H9 (cell line): ENCODE results near the gene COL4A2. TPM values are rescaled to one million over a fixed set of nuclear protein-coding genes. Genes with fewer than 3 reads are reported as not detected.

Experiments used
- DNase-seq: peaks from one replicate; pipeline ENCODE4 v3.0.0-alpha.2; 2017
- H2AFZ ChIP-seq: one replicate; pipeline ENCODE4 v1.6.1; 2013; ENCODE audit warnings: mild to moderate bottlenecking, low read length, control low read depth, moderate library complexity
- H2AK5ac ChIP-seq: 2 replicates; pipeline ENCODE4 v1.6.1; 2013; ENCODE audit warnings: low read length, control low read depth, mixed read lengths; ENCODE audit not compliant: insufficient read length
- H2BK120ac ChIP-seq: one replicate; pipeline ENCODE4 v1.6.1; 2013; ENCODE audit warnings: low read depth, mild to moderate bottlenecking, low read length, control low read depth, inconsistent platforms; ENCODE audit not compliant: poor library complexity, severe bottlenecking
- H2BK12ac ChIP-seq: 2 replicates; pipeline ENCODE4 v1.6.1; 2013; ENCODE audit warnings: low read length, control low read depth, mixed read lengths, low read depth; ENCODE audit not compliant: insufficient read length
- H2BK15ac ChIP-seq: 2 replicates; pipeline ENCODE4 v1.6.1; 2013; ENCODE audit warnings: low read depth, low read length, control low read depth
- H2BK20ac ChIP-seq: one replicate; pipeline ENCODE4 v1.6.1; 2013; ENCODE audit warnings: low read depth, mild to moderate bottlenecking, low read length, control low read depth, inconsistent platforms; ENCODE audit not compliant: poor library complexity, severe bottlenecking
- H2BK5ac ChIP-seq: 2 replicates; pipeline ENCODE4 v1.6.1; 2013; ENCODE audit warnings: low read length, control low read depth, mixed read lengths; ENCODE audit not compliant: insufficient read length
- H3K14ac ChIP-seq: 2 replicates; pipeline ENCODE4 v1.6.1; 2013; ENCODE audit warnings: low read length, control low read depth; ENCODE audit not compliant: insufficient read depth
- H3K18ac ChIP-seq: 2 replicates; pipeline ENCODE4 v1.6.1; 2013; ENCODE audit warnings: low read depth, mild to moderate bottlenecking, mixed read lengths, low read length, control low read depth; ENCODE audit not compliant: insufficient read length
- H3K23ac ChIP-seq: 2 replicates; pipeline ENCODE4 v1.6.1; 2013; ENCODE audit warnings: low read length, control low read depth, mixed read lengths, low read depth; ENCODE audit not compliant: insufficient read length
- H3K23me2 ChIP-seq: 2 replicates; pipeline ENCODE4 v1.6.1; 2013; ENCODE audit warnings: low read depth, mild to moderate bottlenecking, mixed read lengths, low read length, control low read depth; ENCODE audit not compliant: insufficient read length, poor library complexity, severe bottlenecking
- H3K27ac ChIP-seq: 2 replicates; pipeline ENCODE4 v1.5.1; 2013; ENCODE audit warnings: low read length, control low read depth, mixed read lengths, low read depth; ENCODE audit not compliant: insufficient read length
- H3K27me3 ChIP-seq: 2 replicates; pipeline ENCODE4 v1.6.1; 2013; ENCODE audit warnings: low read length, control low read depth, inconsistent platforms; ENCODE audit not compliant: insufficient read depth
- H3K4ac ChIP-seq: 2 replicates; pipeline ENCODE4 v1.6.1; 2013; ENCODE audit warnings: low read depth, mild to moderate bottlenecking, control low read depth, inconsistent platforms, low read length, moderate library complexity
- H3K4me1 ChIP-seq: 2 replicates; pipeline ENCODE4 v1.6.1; 2013; ENCODE audit warnings: low read length, control low read depth, inconsistent platforms; ENCODE audit not compliant: insufficient read depth
- H3K4me2 ChIP-seq: 2 replicates; pipeline ENCODE4 v1.6.1; 2013; ENCODE audit warnings: low read length, control low read depth, mixed read lengths; ENCODE audit not compliant: insufficient read length, insufficient read depth
- H3K56ac ChIP-seq: 2 replicates; pipeline ENCODE4 v1.6.1; 2013; ENCODE audit warnings: low read depth, mild to moderate bottlenecking, mixed read lengths, low read length, control low read depth; ENCODE audit not compliant: insufficient read length
- H3K79me1 ChIP-seq: 2 replicates; pipeline ENCODE4 v1.6.1; 2013; ENCODE audit warnings: low read depth, mild to moderate bottlenecking, moderate library complexity, low read length, control low read depth, inconsistent platforms; ENCODE audit not compliant: insufficient read depth, poor library complexity, severe bottlenecking
- H3K79me2 ChIP-seq: 2 replicates; pipeline ENCODE4 v1.6.1; 2013; ENCODE audit warnings: low read length, control low read depth, inconsistent platforms; ENCODE audit not compliant: insufficient read depth
- H3K9ac ChIP-seq: 2 replicates; pipeline ENCODE4 v1.6.1; 2013; ENCODE audit warnings: low read length, control low read depth, mixed read lengths; ENCODE audit not compliant: insufficient read length; ENCODE audit errors: extremely low read depth
- H3K9me3 ChIP-seq: one replicate; pipeline ENCODE4 v1.6.1; 2013; ENCODE audit warnings: low read depth, low read length, inconsistent platforms; ENCODE audit not compliant: control insufficient read depth
- H3T11ph ChIP-seq: one replicate; pipeline ENCODE4 v1.6.1; 2013; ENCODE audit warnings: mild to moderate bottlenecking, low read length, control low read depth, inconsistent platforms
- H4K20me1 ChIP-seq: one replicate; pipeline ENCODE4 v1.6.1; 2013; ENCODE audit not compliant: control insufficient read depth, insufficient read length, insufficient read depth
- H4K5ac ChIP-seq: 2 replicates; pipeline ENCODE4 v1.6.1; 2013; ENCODE audit warnings: low read depth, mild to moderate bottlenecking, mixed read lengths, low read length, control low read depth; ENCODE audit not compliant: insufficient read length
- H4K8ac ChIP-seq: replicated peaks from 2 replicates; pipeline ENCODE4 v1.6.1; 2013; ENCODE audit warnings: low read length, control low read depth, mixed read lengths, low read depth; ENCODE audit not compliant: insufficient read length
- H4K91ac ChIP-seq: 2 replicates; pipeline ENCODE4 v1.6.1; 2013; ENCODE audit warnings: low read depth, mild to moderate bottlenecking, moderate library complexity, mixed read lengths, low read length, control low read depth; ENCODE audit not compliant: insufficient read length
- H3K27ac Mint-ChIP-seq, 3 experiments: 2 replicates in 2 of 3; 3 replicates in 1 of 3; pipeline ENCODE4 v1.8.0; 2020 to 2021; ENCODE audit warnings: mixed read lengths in 3 of 3, mild to moderate bottlenecking in 1 of 3, moderate library complexity in 1 of 3
- H3K27me3 Mint-ChIP-seq: 2 replicates; pipeline ENCODE4 v1.8.0; 2021; ENCODE audit warnings: low read depth, mild to moderate bottlenecking, moderate library complexity, mixed read lengths
- H3K36me3 Mint-ChIP-seq, 3 experiments: 2 replicates in 2 of 3; 3 replicates in 1 of 3; pipeline ENCODE4 v1.8.0; 2020 to 2021; ENCODE audit warnings: low read depth in 3 of 3, mixed read lengths in 3 of 3; ENCODE audit not compliant: insufficient read depth in 1 of 3
- H3K4me1 Mint-ChIP-seq, 2 experiments: 2 replicates each; pipeline ENCODE4 v1.8.0; 2020; ENCODE audit warnings: mixed read lengths in 2 of 2
- H3K4me3 Mint-ChIP-seq, 2 experiments: 2 replicates in 1 of 2; 3 replicates in 1 of 2; pipeline ENCODE4 v1.8.0; 2020 to 2021; ENCODE audit warnings: mild to moderate bottlenecking in 2 of 2, mixed read lengths in 2 of 2, moderate library complexity in 1 of 2
- H3K9me3 Mint-ChIP-seq, 2 experiments: 2 replicates in 1 of 2; 3 replicates in 1 of 2; pipeline ENCODE4 v1.8.0; 2020; ENCODE audit warnings: mild to moderate bottlenecking in 2 of 2, mixed read lengths in 2 of 2, moderate library complexity in 1 of 2
- WGBS: extraction: QIAGEN DNeasy Blood & Tissue Kit; methylation state at CpG from one replicate; pipeline ENCODE4 v1.1.7; 2013; ENCODE audit warnings: missing lambda C conversion rate, low lambda C conversion rate, mixed read lengths; ENCODE audit not compliant: insufficient read length; ENCODE audit errors: extremely low coverage; 5-methylcytosine and 5-hydroxymethylcytosine counted together
- total RNA-seq: library from RNA; stranded (reverse); gene quantifications from 2 replicates; pipeline ENCODE4 v1.2.1, GENCODE V29; 2021
- TF ChIP-seq, protein P1 (sequence below): fragments of 200-600 bp; sonication (generic); conservative IDR thresholded peaks from 3 replicates; pipeline ENCODE4 v1.8.0; 2021; ENCODE audit warnings: antibody characterized with exemption, mild to moderate bottlenecking

Gene COL4A2
- total RNA-seq, 1 experiment from 2014 or later, result 76.5 TPM

DNA sequence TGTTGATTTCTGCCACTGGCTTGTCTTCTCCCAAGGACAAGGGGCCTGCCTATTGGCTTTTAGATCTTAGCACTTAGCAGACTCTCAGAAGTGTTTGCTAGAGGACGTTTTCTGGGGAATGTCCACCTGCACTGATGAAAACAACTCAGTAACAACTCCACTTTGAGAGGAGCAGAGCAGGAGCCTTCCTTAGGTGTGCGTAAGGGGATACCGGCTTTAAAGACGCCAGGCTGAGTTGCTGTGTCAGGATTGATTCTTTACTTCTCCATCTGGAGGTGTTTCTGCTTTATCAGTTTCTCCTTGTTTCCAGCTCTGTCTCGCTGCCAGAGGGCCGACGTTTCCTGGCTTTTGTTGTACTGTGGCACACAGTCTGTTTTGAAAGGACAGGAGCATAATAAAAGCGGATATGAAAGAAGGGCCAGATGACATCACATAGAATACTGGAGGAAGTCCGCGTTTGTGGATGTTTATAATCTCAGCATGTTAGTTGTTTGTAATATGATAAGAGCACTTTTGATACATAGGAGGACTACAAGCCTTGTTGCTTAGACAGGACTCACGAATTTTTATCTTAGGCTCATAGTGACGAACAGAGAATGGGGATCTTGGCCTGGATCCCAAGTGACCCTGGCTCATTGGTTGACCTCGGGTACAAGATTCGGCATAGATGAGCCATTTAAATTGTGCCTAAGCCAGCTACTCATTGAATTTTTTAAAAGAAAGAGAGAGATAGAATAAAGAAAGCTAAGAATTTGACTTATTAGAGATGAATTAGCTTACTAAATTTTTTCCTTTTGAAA lies 34.6 kb downstream of the COL4A2 start:
- Histone ChIP-seq H4K91ac (no peak overlapping the region), H3K27ac (no peak overlapping the region), H4K8ac (no peak overlapping the region), H2BK15ac (no peak overlapping the region), H2AK5ac (no peak overlapping the region), H3K4me1 (peaks cover 10% of the 10 kb centered on the region; the same call in 1 of the 2 replicates), H2AFZ (no peak overlapping the region), H2BK12ac (no peak overlapping the region), H3K9me3 (no peaks in the 10 kb centered on the region), H3K27me3 (no peaks in the 10 kb centered on the region), H2BK5ac (no peak overlapping the region), H3K4me2 (no peak overlapping the region), H3T11ph (no peak overlapping the region), H3K18ac (no peak overlapping the region), H2BK120ac (no peak overlapping the region), H4K5ac (no peak overlapping the region), H4K20me1 (no peaks in the 10 kb centered on the region), H3K23me2 (no peaks in the 10 kb centered on the region), H2BK20ac (no peak overlapping the region), H3K56ac (no peak overlapping the region), H3K14ac (no peak overlapping the region), H3K9ac (no peak overlapping the region), H3K23ac (no peak overlapping the region), H3K4ac (no peak overlapping the region), H3K79me2 (peaks cover 2% of the 10 kb centered on the region; the same call in 1 of the 2 replicates), H3K79me1 (peaks cover 6% of the 10 kb centered on the region)
- H3K9me3 Mint-ChIP-seq, result no peaks in the 10 kb centered on the region
- TF ChIP-seq, protein P1, sequence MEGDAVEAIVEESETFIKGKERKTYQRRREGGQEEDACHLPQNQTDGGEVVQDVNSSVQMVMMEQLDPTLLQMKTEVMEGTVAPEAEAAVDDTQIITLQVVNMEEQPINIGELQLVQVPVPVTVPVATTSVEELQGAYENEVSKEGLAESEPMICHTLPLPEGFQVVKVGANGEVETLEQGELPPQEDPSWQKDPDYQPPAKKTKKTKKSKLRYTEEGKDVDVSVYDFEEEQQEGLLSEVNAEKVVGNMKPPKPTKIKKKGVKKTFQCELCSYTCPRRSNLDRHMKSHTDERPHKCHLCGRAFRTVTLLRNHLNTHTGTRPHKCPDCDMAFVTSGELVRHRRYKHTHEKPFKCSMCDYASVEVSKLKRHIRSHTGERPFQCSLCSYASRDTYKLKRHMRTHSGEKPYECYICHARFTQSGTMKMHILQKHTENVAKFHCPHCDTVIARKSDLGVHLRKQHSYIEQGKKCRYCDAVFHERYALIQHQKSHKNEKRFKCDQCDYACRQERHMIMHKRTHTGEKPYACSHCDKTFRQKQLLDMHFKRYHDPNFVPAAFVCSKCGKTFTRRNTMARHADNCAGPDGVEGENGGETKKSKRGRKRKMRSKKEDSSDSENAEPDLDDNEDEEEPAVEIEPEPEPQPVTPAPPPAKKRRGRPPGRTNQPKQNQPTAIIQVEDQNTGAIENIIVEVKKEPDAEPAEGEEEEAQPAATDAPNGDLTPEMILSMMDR, result no peak
- H3K4me3 Mint-ChIP-seq, result no peak overlapping the region
- no peak for DNase-seq
- no peaks in the 10 kb centered on the region; the same call in 1 of the 2 replicates for H3K27me3 Mint-ChIP-seq
- H3K4me1 Mint-ChIP-seq, result peaks cover 48 to 51% of the 10 kb centered on the region in 2 experiments
- H3K27ac Mint-ChIP-seq, result peak overlapping the region in 2 of 3 experiments; percentile 12 to 57; a peak in 2 of 7 replicates
- no peaks in the 10 kb centered on the region for H3K36me3 Mint-ChIP-seq
- no CpG with 5 or more reads among the region's 14 CpGs for WGBS
